IgD-negative memory B cell (primary cell): ENCODE measurements around the gene HOXC12. TPM values are rescaled to one million over a fixed set of nuclear protein-coding genes. Genes with fewer than 3 reads are reported as not detected.

Experiments used
- H3K27ac Mint-ChIP-seq, 3 donors: one replicate each; pipeline ENCODE4 v1.8.0; 2020 to 2022; ENCODE audit warnings: mild to moderate bottlenecking in 3 of 3, mixed read lengths in 3 of 3, moderate library complexity in 1 of 3
- H3K27me3 Mint-ChIP-seq: one replicate; pipeline ENCODE4 v1.8.0; 2021; ENCODE audit warnings: mixed read lengths
- H3K36me3 Mint-ChIP-seq: one replicate; pipeline ENCODE4 v1.8.0; 2020; ENCODE audit warnings: mild to moderate bottlenecking, mixed read lengths
- H3K4me1 Mint-ChIP-seq, 3 donors: one replicate each; pipeline ENCODE4 v1.8.0; 2020 to 2022; ENCODE audit warnings: mixed read lengths in 3 of 3, mild to moderate bottlenecking in 1 of 3
- H3K4me3 Mint-ChIP-seq, 4 donors: one replicate each; pipeline ENCODE4 v1.8.0; 2020 to 2022; ENCODE audit warnings: mild to moderate bottlenecking in 4 of 4, mixed read lengths in 4 of 4, moderate library complexity in 3 of 4
- H3K9me3 Mint-ChIP-seq, 3 donors: one replicate each; pipeline ENCODE4 v1.8.0; 2020 to 2021; ENCODE audit warnings: mixed read lengths in 3 of 3, mild to moderate bottlenecking in 1 of 3
- polyA plus RNA-seq: library from polyadenylated mRNA; unstranded; fragments of 300-500 nt; fragmentation: Illumina TruSeq; gene quantifications from one replicate; pipeline ENCODE4 v1.2.3, GENCODE V29; 2021

HOXC12 gene
- polyA plus RNA-seq, 1 donor from 2014 or later = not detected

GRCh38 chr12:53994009-53994263, 39.2 kb downstream of the HOXC12 start:
- H3K9me3 Mint-ChIP-seq = peaks cover 0 to 10% (median 0%) of the 10 kb centered on the region in 3 donors
- peaks cover 1% of the 10 kb centered on the region for H3K36me3 Mint-ChIP-seq
- peaks cover 15 to 30% (median 26%) of the 10 kb centered on the region in 3 donors for H3K4me1 Mint-ChIP-seq
- peak overlapping the region; percentile 81 to 96 (median 91) for H3K27ac Mint-ChIP-seq
- peak overlapping the region in 3 of 4 donors; percentile 54 to 95 (median 67) for H3K4me3 Mint-ChIP-seq
- peaks cover 76% of the 10 kb centered on the region for H3K27me3 Mint-ChIP-seq

DNA sequence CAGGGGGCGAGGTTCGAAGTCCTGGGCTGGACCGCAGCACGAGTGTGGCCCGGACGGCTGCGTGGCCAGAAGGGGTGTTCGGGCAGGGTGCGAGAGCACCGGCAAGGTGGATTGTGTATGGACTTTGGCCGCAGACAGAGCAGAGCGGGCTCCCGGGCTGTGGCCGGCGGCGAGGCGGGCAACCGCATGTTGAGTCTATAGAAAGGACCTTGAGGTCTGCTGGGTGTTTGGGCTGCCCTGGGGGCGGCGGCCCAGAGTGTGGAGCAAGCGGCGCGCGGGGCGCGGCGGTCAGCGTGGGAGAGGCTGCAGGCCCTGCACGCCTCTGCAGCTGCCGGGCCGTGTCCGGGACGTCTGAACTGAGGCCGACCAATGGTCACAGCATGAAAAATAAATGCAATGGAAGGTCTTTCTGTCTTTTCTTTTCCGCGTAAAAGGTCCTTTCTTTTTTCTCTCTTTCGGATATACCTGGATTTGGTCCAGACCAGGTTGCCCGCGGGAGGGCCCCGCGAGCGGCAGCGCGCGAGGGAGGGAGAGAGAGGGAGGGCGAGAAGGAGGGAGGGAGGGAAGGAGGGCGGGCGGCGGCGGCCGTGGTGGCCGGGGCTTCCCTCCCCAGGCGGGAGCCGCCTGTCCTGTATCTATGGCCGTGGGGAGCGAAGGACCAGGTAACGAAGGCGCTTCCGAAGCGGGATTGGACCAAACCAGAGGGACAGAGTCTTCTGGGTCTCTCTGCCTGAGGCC, 39.7 kb downstream of the HOXC12 start:
- H3K9me3 Mint-ChIP-seq = peaks cover 0 to 10% (median 0%) of the 10 kb centered on the region in 3 donors
- peaks cover 72% of the 10 kb centered on the region for H3K27me3 Mint-ChIP-seq
- H3K4me1 Mint-ChIP-seq = peaks cover 10 to 25% (median 21%) of the 10 kb centered on the region in 3 donors
- H3K36me3 Mint-ChIP-seq = peaks cover 1% of the 10 kb centered on the region
- H3K4me3 Mint-ChIP-seq = peak overlapping the region; percentile 72 to 95 (median 88)
- peak overlapping the region; percentile 81 to 96 (median 91) for H3K27ac Mint-ChIP-seq

DNA sequence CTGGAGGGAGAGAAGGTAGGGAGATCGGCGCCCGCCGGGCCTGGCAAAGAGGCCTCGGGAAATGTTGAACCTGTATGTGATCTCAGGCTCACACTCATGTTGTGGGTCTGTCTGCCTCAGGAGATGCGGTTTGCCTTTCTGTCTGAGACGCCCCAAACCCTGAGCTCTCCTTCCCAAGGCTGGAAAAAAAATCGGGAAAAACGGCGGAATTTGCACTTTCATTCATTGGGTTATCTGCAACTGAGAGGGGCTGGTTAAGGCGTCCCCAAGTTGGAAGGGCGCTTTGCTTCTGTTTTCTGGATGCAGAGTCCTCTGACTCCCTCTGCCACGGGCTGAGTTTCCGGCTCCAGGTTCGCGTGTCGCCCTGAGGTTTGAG, 40.3 kb downstream of the HOXC12 start:
- H3K27ac Mint-ChIP-seq = peak overlapping the region in 1 of 3 donors; percentile 81
- peak overlapping the region; percentile 72 to 88 (median 86) for H3K4me3 Mint-ChIP-seq
- H3K9me3 Mint-ChIP-seq = peaks cover 0 to 6% (median 0%) of the 10 kb centered on the region in 3 donors
- H3K36me3 Mint-ChIP-seq = peaks cover 1% of the 10 kb centered on the region
- peaks cover 7 to 21% (median 16%) of the 10 kb centered on the region in 3 donors for H3K4me1 Mint-ChIP-seq
- peaks cover 68% of the 10 kb centered on the region for H3K27me3 Mint-ChIP-seq

DNA sequence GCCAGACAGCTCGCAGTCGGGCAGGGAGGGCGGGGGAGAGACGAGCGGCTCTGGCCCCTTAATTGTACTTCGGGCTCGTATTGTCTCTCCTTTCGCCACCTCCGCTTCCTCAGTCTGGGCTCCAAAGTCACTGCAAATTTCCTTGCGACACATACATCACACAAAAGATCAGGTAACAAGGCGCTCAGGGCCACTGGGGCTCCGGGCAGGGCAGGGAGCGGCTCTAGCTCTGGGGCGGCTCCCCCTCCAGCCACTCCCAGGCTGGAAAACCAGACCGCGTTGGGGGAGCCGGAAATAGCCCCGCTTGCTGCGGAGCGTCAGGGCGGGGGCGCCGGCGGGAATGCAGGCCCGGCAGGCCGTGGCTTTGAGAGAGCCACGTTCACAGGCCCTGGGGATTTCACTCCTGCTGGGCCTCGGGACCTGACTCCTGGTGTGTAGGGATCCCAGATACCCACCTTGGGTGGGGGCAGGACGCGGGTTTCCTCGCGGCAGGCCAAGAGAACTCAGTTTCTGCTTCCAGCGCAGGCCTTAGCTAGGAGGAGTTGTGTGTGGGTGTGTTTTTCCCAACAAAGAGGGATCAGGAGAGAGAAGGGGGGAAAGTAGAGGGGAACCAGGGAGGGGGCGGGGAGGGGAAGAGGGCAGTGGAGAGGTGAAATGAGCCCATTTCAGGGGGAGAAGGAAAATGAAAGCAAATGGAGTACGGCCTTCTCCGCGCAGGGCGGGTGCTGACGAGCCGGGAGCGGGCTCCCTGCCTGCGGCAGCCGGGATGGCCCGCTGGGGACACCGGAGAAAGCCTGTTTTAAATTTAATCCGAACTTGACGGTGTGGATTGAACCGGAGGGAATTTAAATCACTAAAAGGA, 40.9 kb downstream of the HOXC12 start:
- Mint-ChIP-seq H3K4me1 (peaks cover 7 to 21% (median 16%) of the 10 kb centered on the region in 3 donors), H3K9me3 (peaks cover 0 to 6% (median 0%) of the 10 kb centered on the region in 3 donors), H3K27me3 (peaks cover 65% of the 10 kb centered on the region), H3K36me3 (peaks cover 1% of the 10 kb centered on the region), H3K27ac (peak overlapping the region in 2 of 3 donors; percentile 54 to 81), H3K4me3 (peak overlapping the region; percentile 72 to 88 (median 86))

- peaks cover 0 to 6% (median 0%) of the 10 kb centered on the region in 3 donors for H3K9me3 Mint-ChIP-seq
- H3K4me3 Mint-ChIP-seq = peak overlapping the region; percentile 72 to 88 (median 86)
- peaks cover 64% of the 10 kb centered on the region for H3K27me3 Mint-ChIP-seq
- H3K4me1 Mint-ChIP-seq = peaks cover 7 to 21% (median 16%) of the 10 kb centered on the region in 3 donors
- H3K36me3 Mint-ChIP-seq = peaks cover 1% of the 10 kb centered on the region
- peak overlapping the region; percentile 46 to 81 (median 54) for H3K27ac Mint-ChIP-seq
These were observed 41.8 kb downstream of the HOXC12 start for GRCh38 chr12:53996240-53997203.

- Mint-ChIP-seq H3K27ac (peak overlapping the region in 2 of 3 donors; percentile 81 to 82), H3K4me1 (peaks cover 7 to 21% (median 16%) of the 10 kb centered on the region in 3 donors), H3K9me3 (peaks cover 0 to 6% (median 0%) of the 10 kb centered on the region in 3 donors), H3K4me3 (peak overlapping the region; percentile 18 to 88 (median 60)), H3K36me3 (peaks cover 1% of the 10 kb centered on the region), H3K27me3 (peaks cover 65% of the 10 kb centered on the region)
These were observed 42.8 kb downstream of the HOXC12 start for GRCh38 chr12:53997204-53998109.

DNA sequence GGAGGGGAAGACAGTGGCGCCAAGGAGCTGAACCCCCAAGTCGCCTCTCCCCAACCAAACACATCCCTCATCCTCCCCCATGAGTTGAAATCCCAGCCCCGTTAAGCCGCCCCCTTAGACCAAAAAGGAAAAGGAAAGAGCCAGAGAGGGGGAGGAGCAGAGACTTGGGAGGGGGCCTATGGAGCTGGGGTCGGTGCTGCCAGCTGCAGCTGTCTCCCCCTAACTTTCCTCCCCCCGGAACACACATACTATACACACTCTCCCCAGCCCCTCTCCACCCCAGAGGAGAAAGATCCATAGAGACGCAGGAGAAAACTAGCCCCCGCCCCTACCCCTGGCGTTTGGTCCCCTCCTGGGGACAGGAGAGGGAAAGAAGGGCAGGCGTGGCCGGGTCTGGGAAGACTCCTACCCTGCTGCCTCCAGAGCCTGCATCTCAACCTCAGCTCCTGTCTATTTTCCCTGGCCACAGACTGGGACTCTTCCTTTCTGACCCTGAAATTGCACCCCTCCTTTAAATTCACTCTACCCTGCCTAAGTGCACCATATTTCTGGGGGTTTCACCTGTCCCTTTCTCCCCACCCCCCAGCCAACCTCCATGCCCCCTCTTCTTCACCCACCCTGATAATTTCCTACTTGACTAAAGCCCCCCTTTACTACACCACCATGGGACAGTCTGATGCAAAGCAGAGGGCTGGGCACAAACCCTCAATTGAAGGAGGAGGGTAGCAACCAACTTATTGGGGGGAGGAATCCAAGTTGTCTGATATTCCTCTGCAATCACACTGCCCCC, 43.6 kb downstream of the HOXC12 start:
- Mint-ChIP-seq H3K4me3 (peak overlapping the region; percentile 6 to 88 (median 20)), H3K36me3 (peaks cover 1% of the 10 kb centered on the region), H3K27ac (peak overlapping the region; percentile 46 to 81 (median 62)), H3K4me1 (peaks cover 7 to 20% (median 16%) of the 10 kb centered on the region in 3 donors), H3K9me3 (peaks cover 0 to 6% (median 0%) of the 10 kb centered on the region in 3 donors), H3K27me3 (peaks cover 69% of the 10 kb centered on the region)

DNA sequence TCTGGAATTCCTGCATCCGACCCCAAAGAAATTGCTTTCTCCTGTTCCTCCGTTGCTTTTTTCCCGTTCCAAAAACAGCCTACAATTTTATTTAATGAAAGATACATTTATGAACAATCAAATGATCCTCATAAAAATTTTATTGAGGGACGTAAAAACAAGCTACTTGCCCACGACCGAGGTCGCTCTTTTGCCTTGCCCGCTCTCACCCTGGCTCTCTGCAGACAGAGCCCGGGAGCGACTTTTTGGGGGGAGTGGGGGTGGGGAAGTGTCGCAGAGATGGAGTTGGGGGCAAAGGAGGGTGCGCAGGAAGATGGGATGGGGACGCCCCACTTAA, 44.2 kb downstream of the HOXC12 start:
- H3K36me3 Mint-ChIP-seq = peaks cover 1% of the 10 kb centered on the region
- peak overlapping the region in 3 of 4 donors; percentile 6 to 88 (median 22) for H3K4me3 Mint-ChIP-seq
- H3K27me3 Mint-ChIP-seq = peaks cover 69% of the 10 kb centered on the region
- peak overlapping the region; percentile 46 to 81 (median 62) for H3K27ac Mint-ChIP-seq
- peaks cover 7 to 15% (median 14%) of the 10 kb centered on the region in 3 donors for H3K4me1 Mint-ChIP-seq
- peaks cover 0 to 2% (median 0%) of the 10 kb centered on the region in 3 donors for H3K9me3 Mint-ChIP-seq

- H3K4me1 Mint-ChIP-seq = peaks cover 3 to 13% (median 11%) of the 10 kb centered on the region in 3 donors
- H3K9me3 Mint-ChIP-seq = no peaks in the 10 kb centered on the region
- peak overlapping the region; percentile 59 to 81 (median 62) for H3K27ac Mint-ChIP-seq
- peaks cover 1% of the 10 kb centered on the region for H3K36me3 Mint-ChIP-seq
- peaks cover 69% of the 10 kb centered on the region for H3K27me3 Mint-ChIP-seq
- H3K4me3 Mint-ChIP-seq = peak overlapping the region in 3 of 4 donors; percentile 28 to 88 (median 52)
These were observed 44.9 kb downstream of the HOXC12 start for GRCh38 chr12:53999559-54000115.

- peaks cover 1% of the 10 kb centered on the region for H3K36me3 Mint-ChIP-seq
- H3K4me3 Mint-ChIP-seq = peak within 1 kb of the TSS in 3 of 4 donors; percentile 28 to 88 (median 70)
- H3K4me1 Mint-ChIP-seq = peaks cover 3 to 6% (median 6%) of the 10 kb centered on the region in 3 donors
- H3K27ac Mint-ChIP-seq = peak within 1 kb of the TSS; percentile 59 to 81 (median 62)
- H3K9me3 Mint-ChIP-seq = no peaks in the 10 kb centered on the region
- peaks cover 66% of the 10 kb centered on the region for H3K27me3 Mint-ChIP-seq
These were observed 45.7 kb downstream of the HOXC12 start, which contains the start of gene HOXC9 for GRCh38 chr12:54000116-54001114. TSS of gene HOXC9 (plus strand) at chr12:54000161. CDS start at chr12:54000189, 28 bp downstream.
